HepG2 (cell line): ENCODE measurements around the gene IRS1. TPM values are rescaled to one million over a fixed set of nuclear protein-coding genes. Genes with fewer than 3 reads are reported as not detected.
A peak's percentile ranks its signal among the peaks of the same experiment; 100 is the strongest.

Experiments
- ATAC-seq: fragments of 200-7000 bp; cut with Tn5 transposase; 3 replicates; pipeline ENCODE4 v1.9.1; 2020; ENCODE audit warnings: mild to moderate bottlenecking, moderate library complexity
- BruUV-seq: library from RNA; stranded (reverse); fragments of 400-500 nt; replicated peaks from 2 replicates; lab custom pipeline; 2021; lab: Mats Ljungman, UMichigan
- CTCF ChIA-PET: fragments of 300-600 bp; formaldehyde crosslinking; extraction: SDS; loops from one replicate; lab custom pipeline; 2021; ENCODE audit warnings: low total read pairs, inconsistent platforms, low intra/inter-chr PET ratio; lab: Yijun Ruan, JAX
- POLR2A ChIA-PET: fragments of 350-600 bp; sonication (Branson Sonifier 250); formaldehyde crosslinking; loops from one replicate; lab custom pipeline; 2020; ENCODE audit warnings: antibody characterized with exemption, inconsistent platforms; lab: Yijun Ruan, JAX
- DNase-seq: peaks from one replicate; pipeline ENCODE4 v3.0.0-alpha.2; 2015; ENCODE audit warnings: low spot score
- FAIRE-seq: peaks from 3 replicates; lab custom pipeline; 2011; peaks lifted over from hg19 to GRCh38; lab: Jason Lieb, UNC
- H2AFZ ChIP-seq: one replicate; pipeline ENCODE4 v1.6.1; 2011; ENCODE audit warnings: low read length, inconsistent platforms
- H3K27ac ChIP-seq: fragments of 300-600 bp; 3 replicates; pipeline ENCODE4 v1.8.0; 2011; ENCODE audit warnings: mixed run types, mild to moderate bottlenecking, mixed read lengths, low read length, inconsistent platforms; ENCODE audit not compliant: insufficient read depth; ENCODE audit errors: extremely low read length
- H3K27me3 ChIP-seq, 2 experiments: fragments of 200-600 bp in 1 of 2; 2 replicates in 1 of 2; 3 replicates in 1 of 2; pipeline versions ENCODE4 v1.6.0 to v1.8.0; 2011; ENCODE audit warnings: low read length in 2 of 2, mild to moderate bottlenecking in 2 of 2, moderate library complexity in 2 of 2, inconsistent platforms in 1 of 2; ENCODE audit not compliant: insufficient read depth in 2 of 2, control insufficient read depth in 1 of 2
- H3K36me3 ChIP-seq, 2 experiments: fragments of 200-600 bp in 1 of 2; replicated peaks in 1 of 2; 2 replicates in 1 of 2; 3 replicates in 1 of 2; pipeline versions ENCODE4 v1.5.1 to v1.8.0; 2011; ENCODE audit warnings: low read length in 2 of 2, inconsistent platforms in 1 of 2; ENCODE audit not compliant: insufficient read depth in 2 of 2, control insufficient read depth in 1 of 2
- H3K4me1 ChIP-seq: 2 replicates; pipeline ENCODE4 v1.5.1; 2012; ENCODE audit warnings: low read length, inconsistent platforms; ENCODE audit not compliant: insufficient read depth
- H3K4me2 ChIP-seq: 2 replicates; pipeline ENCODE4 v1.6.0; 2011; ENCODE audit warnings: low read depth, low read length, inconsistent platforms
- H3K4me3 ChIP-seq, 3 experiments: fragments of 200-600 bp in 1 of 3; sonication (generic), shearing (Covaris generic) in 1 of 3; replicated peaks in 1 of 3; 2 replicates each; pipeline ENCODE4 v1.5.1; 2011 to 2016; ENCODE audit warnings: low read length in 3 of 3, inconsistent platforms in 2 of 3, low read depth in 2 of 3, mild to moderate bottlenecking in 2 of 3, control low read depth in 1 of 3, mixed read lengths in 1 of 3; ENCODE audit not compliant: insufficient read depth in 1 of 3
- H3K79me2 ChIP-seq: one replicate; pipeline ENCODE4 v1.6.1; 2011; ENCODE audit warnings: low read length, inconsistent platforms; ENCODE audit not compliant: insufficient read depth
- H3K9ac ChIP-seq: 2 replicates; pipeline ENCODE4 v1.6.0; 2011; ENCODE audit warnings: mild to moderate bottlenecking, low read depth, low read length, inconsistent platforms; ENCODE audit not compliant: insufficient read depth
- H3K9me3 ChIP-seq: 2 replicates; pipeline ENCODE4 v1.5.1; 2012; ENCODE audit warnings: mild to moderate bottlenecking, low read length
- H4K20me1 ChIP-seq: 2 replicates; pipeline ENCODE4 v1.6.0; 2011; ENCODE audit warnings: inconsistent platforms, mild to moderate bottlenecking, low read length, moderate library complexity; ENCODE audit not compliant: insufficient read depth
- CAMTA2 ChIP-seq: sonication (generic); formaldehyde crosslinking; IDR thresholded peaks from 2 replicates; pipeline ENCODE4 v1.4.0; 2020; ENCODE audit warnings: mild to moderate bottlenecking, missing genetic modification reagents, borderline replicate concordance
- FOXP4 ChIP-seq: sonication (generic); formaldehyde crosslinking; IDR thresholded peaks from 2 replicates; pipeline ENCODE4 v1.4.0; 2020; ENCODE audit warnings: missing genetic modification reagents
- GABPA ChIP-seq, 2 experiments: IDR thresholded peaks; 2 replicates each; pipeline ENCODE4 v1.6.1; 2011 to 2016; ENCODE audit warnings: low read depth in 2 of 2, low read length in 1 of 2, missing biosample characterization in 1 of 2, missing genetic modification characterization in 1 of 2
- HNF4A ChIP-seq: sonication (generic); formaldehyde crosslinking; IDR thresholded peaks from 2 replicates; pipeline ENCODE4 v1.4.0; 2020; ENCODE audit warnings: missing genetic modification reagents
- HOXD1 ChIP-seq: sonication (generic); formaldehyde crosslinking; IDR thresholded peaks from 2 replicates; pipeline ENCODE4 v1.5.0; 2020; ENCODE audit warnings: missing genetic modification reagents
- MTA1 ChIP-seq: sonication (generic); formaldehyde crosslinking; IDR thresholded peaks from 2 replicates; pipeline ENCODE4 v1.4.0; 2020; ENCODE audit warnings: missing genetic modification reagents, mild to moderate bottlenecking, borderline replicate concordance
- PAX8 ChIP-seq: sonication (generic); formaldehyde crosslinking; IDR thresholded peaks from 2 replicates; pipeline ENCODE4 v1.8.0; 2022; ENCODE audit warnings: mild to moderate bottlenecking, missing genetic modification reagents, borderline replicate concordance
- PHF21A ChIP-seq: sonication (generic); formaldehyde crosslinking; IDR thresholded peaks from 2 replicates; pipeline ENCODE4 v1.5.0; 2020; ENCODE audit warnings: mild to moderate bottlenecking, missing genetic modification reagents
- RFXANK ChIP-seq: IDR thresholded peaks from 2 replicates; pipeline ENCODE4 v1.6.1; 2016
- SP140L ChIP-seq: sonication (generic); formaldehyde crosslinking; IDR thresholded peaks from 2 replicates; pipeline ENCODE4 v1.4.0; 2020; ENCODE audit warnings: missing genetic modification reagents, borderline replicate concordance
- TEAD3 ChIP-seq: optimal IDR thresholded peaks from 2 replicates; pipeline ENCODE3; 2016; ENCODE audit warnings: borderline replicate concordance
- ZBTB26 ChIP-seq: IDR thresholded peaks from 2 replicates; pipeline ENCODE4 v1.6.1; 2016; ENCODE audit warnings: missing compliant biosample characterization, missing genetic modification reagents, borderline replicate concordance
- ZBTB7A ChIP-seq: sonication (generic); formaldehyde crosslinking; IDR thresholded peaks from 2 replicates; pipeline ENCODE4 v1.8.0; 2022; ENCODE audit warnings: mild to moderate bottlenecking, missing genetic modification reagents
- ZNF329 ChIP-seq: sonication (generic); formaldehyde crosslinking; IDR thresholded peaks from 2 replicates; pipeline ENCODE4 v1.9.0; 2021; ENCODE audit warnings: low read depth, mild to moderate bottlenecking, missing genetic modification reagents
- ZNF335 ChIP-seq: sonication (generic); formaldehyde crosslinking; IDR thresholded peaks from 2 replicates; pipeline ENCODE4 v1.4.0; 2020; ENCODE audit warnings: missing genetic modification reagents
- ZNF350 ChIP-seq: sonication (generic); formaldehyde crosslinking; IDR thresholded peaks from 2 replicates; pipeline ENCODE4 v1.4.0; 2020; ENCODE audit warnings: mild to moderate bottlenecking, low read depth, missing genetic modification reagents, borderline replicate concordance
- ZNF44 ChIP-seq: sonication (generic); formaldehyde crosslinking; IDR thresholded peaks from 2 replicates; pipeline ENCODE4 v1.5.1; 2020; ENCODE audit warnings: mild to moderate bottlenecking, missing genetic modification reagents
- ZNF484 ChIP-seq: sonication (generic); formaldehyde crosslinking; IDR thresholded peaks from 2 replicates; pipeline ENCODE4 v1.5.1; 2020; ENCODE audit warnings: mild to moderate bottlenecking, low read depth, missing genetic modification reagents, borderline replicate concordance
- ZNF496 ChIP-seq: sonication (generic); formaldehyde crosslinking; IDR thresholded peaks from 2 replicates; pipeline ENCODE4 v1.8.1; 2023; ENCODE audit warnings: mild to moderate bottlenecking, moderate library complexity, missing genetic modification reagents; ENCODE audit not compliant: insufficient replicate concordance
- ZNF746 ChIP-seq: sonication (generic); formaldehyde crosslinking; IDR thresholded peaks from 2 replicates; pipeline ENCODE4 v1.8.0; 2022; ENCODE audit warnings: mild to moderate bottlenecking, missing genetic modification reagents
- ZNF75D ChIP-seq: sonication (generic); formaldehyde crosslinking; IDR thresholded peaks from 2 replicates; pipeline ENCODE4 v1.8.1; 2023; ENCODE audit warnings: missing genetic modification reagents, mild to moderate bottlenecking, borderline replicate concordance
- ZNF792 ChIP-seq: IDR thresholded peaks from 2 replicates; pipeline ENCODE4 v1.6.1; 2016
- WGBS: methylation state at CpG from one replicate; pipeline ENCODE4 v1.1.6; 2017; ENCODE audit warnings: low lambda C conversion rate; 5-methylcytosine and 5-hydroxymethylcytosine counted together
- in situ Hi-C: cut with HindIII; loops from 2 replicates; pipeline ENCODE4 v1.10.0; 2017; ENCODE audit warnings: low pct_unique_long_range_greater_than_20kb; ENCODE audit not compliant: extremely low pct_ligation_motif_present
- intact Hi-C: fragments of 100-400 bp; cut with micrococcal nuclease; formaldehyde crosslinking; loops from one replicate; pipeline ENCODE4 v1.10.0; 2022; ENCODE audit not compliant: unreplicated experiment
- polyA plus RNA-seq, 8 experiments: library from polyadenylated mRNA; depleted of rRNA in 3 of 8; stranded (reverse) in 7 of 8; unstranded in 1 of 8; fragments of >200 nt; fragmentation: Illumina TruSeq in 4 of 8; extraction: Trizol in 4 of 8; gene quantifications; 2 replicates each; pipeline versions ENCODE4 v1.2.1 to v1.2.3, GENCODE V29; 2011 to 2016; ENCODE audit warnings: low read depth in 4 of 8, missing spikeins in 1 of 8, mixed read lengths in 1 of 8; ENCODE audit not compliant: insufficient read depth in 1 of 8
- total RNA-seq, 5 experiments: library from RNA; depleted of rRNA; stranded (reverse); fragments of >200 nt; fragmentation: Illumina TruSeq; extraction: Trizol; gene quantifications; 2 replicates each; pipeline ENCODE4 v1.2.3, GENCODE V29; 2016; ENCODE audit warnings: low read depth in 1 of 5

IRS1 gene
- total and polyA plus RNA-seq, 2 of the 13 experiments (the other 11 are each of a cell fraction or from before 2014, with no cell fraction given) = 8.7 to 9.0 TPM

GRCh38 chr2:226742347-226742746, 57.3 kb downstream of the IRS1 start (continued):
- TF ChIP-seq ZNF746 (no peak), ZNF792 (CRISPR knock-in tag) (no peak)

- Histone ChIP-seq H4K20me1 (no peaks in the 10 kb centered on the region), H3K4me2 (peak overlapping the region; percentile 68), H3K27ac (peak overlapping the region; percentile 66), H3K36me3 (peaks cover 0 to 6% of the 10 kb centered on the region in 2 experiments; a peak in 2 of 5 replicates), H3K4me1 (peaks cover 48% of the 10 kb centered on the region), H3K4me3 (no peak overlapping the region; a peak in 2 of 6 replicates), H3K9me3 (no peaks in the 10 kb centered on the region), H3K27me3 (no peaks in the 10 kb centered on the region), H2AFZ (no peak overlapping the region), H3K9ac (no peak overlapping the region), H3K79me2 (peaks cover 3% of the 10 kb centered on the region)
- ChIA-PET POLR2A (interaction anchor here (2.4 to 2.9 kb wide), 2 partner anchors 21 to 61 kb away, joined by 15 to 29 read pairs; partner anchors contain the start of gene IRS1), CTCF (no interaction called here)
- ATAC-seq = 0 out of 3 replicates have a peak, but pooled peaks have one; percentile 16
- no TSS peak for BruUV-seq
- in situ Hi-C loops = no loop called here
- peak; percentile 49 for DNase-seq
- FAIRE-seq = peak; percentile 40
- 38% methylated on average over 3 of the region's 3 CpGs for WGBS
- intact Hi-C loops = no loop called here
- TF ChIP-seq GABPA (IDR thresholded peaks at IDR 0.05; ENCODE audit: low read depth, low read length) (no peak), GABPA (CRISPR knock-in tag; IDR thresholded peaks at IDR 0.05; ENCODE audit: low read depth) (no peak), ZNF329 (CRISPR knock-in tag) (no peak), ZBTB7A (CRISPR knock-in tag) (no peak), FOXP4 (CRISPR knock-in tag) (no peak), TEAD3 (peak; percentile 21), ZNF75D (CRISPR knock-in tag) (no peak), HNF4A (CRISPR knock-in tag) (0 out of 2 replicates have a peak, but pooled peaks have one; percentile 17), RFXANK (no peak), CAMTA2 (CRISPR knock-in tag) (no peak), ZNF350 (CRISPR knock-in tag) (no peak), ZNF44 (CRISPR knock-in tag) (no peak), ZNF496 (no peak), PAX8 (no peak), HOXD1 (CRISPR knock-in tag) (no peak), SP140L (CRISPR knock-in tag) (no peak), MTA1 (CRISPR knock-in tag) (no peak), PHF21A (no peak), ZNF484 (no peak), ZBTB26 (CRISPR knock-in tag) (no peak), ZNF335 (CRISPR knock-in tag) (no peak)
These were observed 59.5 kb downstream of the IRS1 start for GRCh38 chr2:226740039-226740648.
